GM23338 (cell line): ENCODE data around the gene UTP4. TPM values are rescaled to one million over a fixed set of nuclear protein-coding genes. Genes with fewer than 3 reads are reported as not detected.

ENCODE experiments used
- JUNB ChIP-seq: IDR thresholded peaks from one replicate; pipeline ENCODE4 v1.6.1; 2016; ENCODE audit warnings: antibody characterized with exemption; ENCODE audit not compliant: unreplicated experiment
- NANOG ChIP-seq: IDR thresholded peaks from 2 replicates; pipeline ENCODE4 v1.6.1; 2016; ENCODE audit warnings: antibody characterized with exemption, borderline replicate concordance
- POLR2AphosphoS5 ChIP-seq: IDR thresholded peaks from 2 replicates; pipeline ENCODE4 v1.6.1; 2016; ENCODE audit warnings: antibody characterized with exemption, low read depth
- REST ChIP-seq: IDR thresholded peaks from one replicate; pipeline ENCODE4 v1.6.1; 2018; ENCODE audit warnings: antibody characterized with exemption; ENCODE audit not compliant: unreplicated experiment
- ZNF462 ChIP-seq: fragments of 250-450 bp; sonication (Bioruptor Pico); IDR thresholded peaks from 2 replicates; pipeline ENCODE4 v1.5.0; 2020; ENCODE audit warnings: mild to moderate bottlenecking, moderate library complexity
- polyA plus RNA-seq: library from polyadenylated mRNA; unstranded; fragments of >200 nt; fragmentation: Nextera tagmentation; extraction: Ambion mirVana; gene quantifications from 2 replicates; pipeline ENCODE4 v1.2.1, GENCODE V29; 2016
- total RNA-seq: library from RNA; depleted of rRNA; stranded (reverse); fragments of >200 nt; shearing (Covaris generic); gene quantifications from 2 replicates; pipeline ENCODE4 v1.2.3, GENCODE V29; 2014

Gene UTP4
- total and polyA plus RNA-seq, 2 experiments from 2014 or later = 63.2 to 66.6 TPM

GRCh38 chr16:69108064-69108904 is 24.2 kb upstream of the UTP4 start (continued):
- TF ChIP-seq ZNF462 (no peak), REST (no peak), POLR2AphosphoS5 (peak; percentile 37; the same call in 1 of the 2 replicates), JUNB (no peak), NANOG (no peak)
